Fibroblast of pulmonary artery (primary cell): ENCODE data around the gene PRSS57.
"Not testable (repeated sequence)": the region's sequence is repeated elsewhere in the genome, so short reads cannot be mapped to it uniquely, and the experiment has no call there.

ENCODE experiments used
- DNase-seq: peaks from one replicate; pipeline ENCODE4 v3.0.0-alpha.2; 2010; ENCODE audit warnings: low read depth
- H3K4me3 ChIP-seq: replicated peaks from 2 replicates; pipeline ENCODE4 v1.5.1; 2011; ENCODE audit warnings: low read depth, mild to moderate bottlenecking, control low read depth, low read length, moderate library complexity
- CTCF ChIP-seq: IDR thresholded peaks from 2 replicates; pipeline ENCODE4 v1.5.1; 2011; ENCODE audit warnings: mild to moderate bottlenecking, control low read depth, low read length, inconsistent platforms; ENCODE audit errors: missing control alignments

PRSS57 gene

GRCh38 chr19:677201-677600 is 18.1 kb downstream of the PRSS57 start:
- TF ChIP-seq CTCF = no peak
- H3K4me3 ChIP-seq = peak overlapping the region; percentile 72
- DNase-seq = peak; percentile 83

- peak within 1 kb of the TSS; percentile 72 for H3K4me3 ChIP-seq
- no peak for TF ChIP-seq CTCF
- DNase-seq = no peak
Measured at GRCh38 chr19:676339-677105, 18.7 kb downstream of the PRSS57 start, which contains the start of gene FSTL3. Gene FSTL3 (plus strand): TSS chr19:676392. CDS start chr19:676424, 32 bp downstream.

- DNase-seq = no peak
- TF ChIP-seq CTCF = no peak
- H3K4me3 ChIP-seq = peak overlapping the region; percentile 72
Measured at GRCh38 chr19:676007-676338, 19.3 kb downstream of the PRSS57 start.

- DNase-seq = no peak
- H3K4me3 ChIP-seq = no peak overlapping the region
- TF ChIP-seq CTCF = no peak
Measured at GRCh38 chr19:674282-675151, 20.7 kb downstream of the PRSS57 start.

- peak; percentile 3 for TF ChIP-seq CTCF
- no peak for DNase-seq
- no peak overlapping the region for H3K4me3 ChIP-seq
Measured at GRCh38 chr19:670609-671075, 24.6 kb downstream of the PRSS57 start.

- H3K4me3 ChIP-seq = not testable (repeated sequence)
- DNase-seq = peak; percentile 20
Measured at GRCh38 chr19:668675-669434, 26.4 kb downstream of the PRSS57 start.

- H3K4me3 ChIP-seq = not testable (repeated sequence)
Measured at GRCh38 chr19:666985-667573, 28.2 kb downstream of the PRSS57 start.

More at GRCh38 chr19:666985-667573, 28.2 kb downstream of the PRSS57 start:
- not testable (repeated sequence) for DNase-seq
